ENCODE data around the gene RPLP1.

Gene RPLP1

DNA sequence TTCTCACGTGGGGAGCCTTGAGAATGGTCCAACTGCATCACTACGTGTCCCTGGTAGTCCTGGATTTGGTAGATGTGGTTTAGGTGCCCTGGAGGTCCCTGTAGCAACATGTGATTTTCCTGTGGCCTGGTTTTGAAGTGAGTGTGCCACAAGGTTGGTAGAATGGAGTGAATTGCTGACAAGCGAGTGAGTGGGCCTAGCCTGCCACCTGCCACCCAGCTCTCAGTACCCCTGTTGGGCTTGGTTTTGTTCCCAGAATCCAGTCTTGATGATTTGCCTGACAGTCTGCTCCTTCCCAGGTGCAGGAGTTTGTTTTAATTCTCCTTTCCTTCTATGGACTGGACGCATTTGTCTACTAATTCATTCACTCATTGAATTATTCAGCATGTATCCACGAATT is 19.4 kb downstream of the RPLP1 start:
- Histone ChIP-seq H3K27ac (no peak overlapping the region), H3K9me3 (ENCODE audit: low read depth, low read length) (no peaks in the 10 kb centered on the region), H3K9ac (ENCODE audit: insufficient read length) (no peak overlapping the region), H3K36me3 (ENCODE audit: insufficient read depth, low read length) (no peaks in the 10 kb centered on the region), H3K4me3 (no peak overlapping the region)
- no peak for DNase-seq (ENCODE audit: low read depth, low spot score)
- TF ChIP-seq POLR2AphosphoS5 (IDR thresholded peaks at IDR 0.05; ENCODE audit: borderline replicate concordance, low read depth, low read length) (no peak), FOXP2 (optimal IDR thresholded peaks at IDR 0.05; ENCODE audit: control extremely low read depth, extremely low read length, insufficient read depth) (no peak), EZH2 (IDR thresholded peaks at IDR 0.05) (no peak)

DNA sequence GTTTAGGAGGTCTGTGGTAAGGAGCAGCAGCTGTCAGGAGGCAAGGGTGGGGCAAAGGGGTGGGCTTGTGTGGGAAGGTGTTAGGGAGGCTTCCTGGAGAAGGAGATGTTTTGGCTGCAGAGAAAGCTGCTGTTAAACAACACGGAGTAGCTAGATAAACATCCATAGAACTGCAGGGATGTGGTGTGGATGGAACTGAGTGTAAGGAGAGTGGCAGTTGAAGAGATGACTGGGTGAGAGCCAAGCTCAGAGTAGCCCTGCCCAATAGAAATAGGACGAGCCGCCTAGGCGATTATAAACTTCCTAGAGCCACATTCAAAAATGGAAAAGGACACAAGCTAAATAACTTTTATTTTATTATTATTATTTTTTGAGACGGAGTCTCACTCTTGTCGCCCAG is 19.9 kb downstream of the RPLP1 start:
- no peak for DNase-seq (ENCODE audit: low read depth, low spot score)
- H3K36me3 ChIP-seq (ENCODE audit: insufficient read depth, low read length) = no peaks in the 10 kb centered on the region
- H3K27ac ChIP-seq = no peak overlapping the region
- H3K9ac ChIP-seq (ENCODE audit: insufficient read length) = no peak overlapping the region
- H3K4me3 ChIP-seq = no peak overlapping the region
- no peaks in the 10 kb centered on the region for H3K9me3 ChIP-seq (ENCODE audit: low read depth, low read length)
- TF ChIP-seq FOXP2 (optimal IDR thresholded peaks at IDR 0.05; ENCODE audit: control extremely low read depth, extremely low read length, insufficient read depth) (no peak), EZH2 (IDR thresholded peaks at IDR 0.05) (no peak), POLR2AphosphoS5 (IDR thresholded peaks at IDR 0.05; ENCODE audit: borderline replicate concordance, low read depth, low read length) (no peak)

DNA sequence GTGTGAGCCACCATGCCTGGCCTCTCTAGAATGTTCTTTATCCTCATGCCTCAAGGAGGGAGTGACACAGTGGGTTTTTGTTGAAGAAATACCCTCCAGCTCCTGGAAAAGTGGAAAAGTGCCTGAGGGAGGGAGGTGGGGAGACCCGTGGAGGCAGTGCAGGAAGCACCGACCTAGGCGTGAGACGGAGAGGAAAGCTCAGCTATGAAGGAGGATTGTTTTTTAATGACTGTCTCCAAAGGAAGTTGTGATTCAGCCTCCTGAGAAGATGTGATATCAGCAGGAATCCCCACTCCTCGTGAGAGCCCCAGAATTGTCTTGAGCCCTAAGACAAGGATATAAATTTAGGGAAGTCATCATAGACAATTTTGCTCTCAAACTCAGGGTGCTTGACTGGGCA is 21.7 kb downstream of the RPLP1 start:
- no peak overlapping the region for H3K4me3 ChIP-seq
- H3K36me3 ChIP-seq (ENCODE audit: insufficient read depth, low read length) = no peaks in the 10 kb centered on the region
- H3K27ac ChIP-seq = no peak overlapping the region
- H3K9me3 ChIP-seq (ENCODE audit: low read depth, low read length) = 0 out of 2 replicates have a peak, but pooled peaks cover under 1% of the 10 kb centered on the region
- no peak overlapping the region for H3K9ac ChIP-seq (ENCODE audit: insufficient read length)
- DNase-seq (ENCODE audit: low read depth, low spot score) = no peak
- TF ChIP-seq POLR2AphosphoS5 (IDR thresholded peaks at IDR 0.05; ENCODE audit: borderline replicate concordance, low read depth, low read length) (no peak), EZH2 (IDR thresholded peaks at IDR 0.05) (no peak), FOXP2 (optimal IDR thresholded peaks at IDR 0.05; ENCODE audit: control extremely low read depth, extremely low read length, insufficient read depth) (no peak)

DNA sequence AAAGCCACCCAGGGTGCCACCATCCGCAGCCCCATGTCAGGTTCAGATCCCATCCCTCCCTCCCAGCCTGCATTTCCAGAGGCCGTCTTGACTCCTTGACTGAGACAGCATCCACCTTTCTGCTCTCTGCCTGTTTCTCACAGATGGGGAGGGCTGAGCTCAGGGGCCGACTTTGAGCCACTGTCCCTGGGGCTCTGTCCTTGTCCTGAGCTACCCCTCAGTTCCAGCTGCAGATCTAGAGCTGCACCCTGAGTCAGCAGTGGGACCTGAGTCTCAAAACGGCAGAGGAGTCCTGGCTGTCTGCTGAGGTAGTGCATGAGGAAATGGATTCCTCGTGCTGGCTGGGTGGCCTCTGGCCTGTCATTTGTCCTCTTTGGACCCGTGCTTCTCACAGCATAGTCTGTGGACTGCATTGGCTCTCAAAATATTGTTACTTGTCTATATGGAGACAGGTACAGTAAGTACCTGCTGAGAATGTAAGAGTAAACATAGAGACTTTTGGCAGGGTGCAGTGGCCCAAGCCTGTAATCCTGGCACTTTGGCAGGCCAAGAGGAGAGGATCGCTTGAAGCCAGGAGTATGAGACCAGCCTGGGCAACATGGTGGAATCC is 22.3 kb downstream of the RPLP1 start:
- TF ChIP-seq FOXP2 (optimal IDR thresholded peaks at IDR 0.05; ENCODE audit: control extremely low read depth, extremely low read length, insufficient read depth) = no peak
- TF ChIP-seq POLR2AphosphoS5 (IDR thresholded peaks at IDR 0.05; ENCODE audit: borderline replicate concordance, low read depth, low read length) = no peak
- no peak for TF ChIP-seq EZH2 (IDR thresholded peaks at IDR 0.05)
- DNase-seq (ENCODE audit: low read depth, low spot score) = no peak
- H3K4me3 ChIP-seq = no peak overlapping the region
- no peak overlapping the region for H3K27ac ChIP-seq
- H3K36me3 ChIP-seq (ENCODE audit: insufficient read depth, low read length) = no peaks in the 10 kb centered on the region
- H3K9me3 ChIP-seq (ENCODE audit: low read depth, low read length) = peaks cover 5% of the 10 kb centered on the region; the same call in 1 of the 2 replicates
- H3K9ac ChIP-seq (ENCODE audit: insufficient read length) = no peak overlapping the region

DNA sequence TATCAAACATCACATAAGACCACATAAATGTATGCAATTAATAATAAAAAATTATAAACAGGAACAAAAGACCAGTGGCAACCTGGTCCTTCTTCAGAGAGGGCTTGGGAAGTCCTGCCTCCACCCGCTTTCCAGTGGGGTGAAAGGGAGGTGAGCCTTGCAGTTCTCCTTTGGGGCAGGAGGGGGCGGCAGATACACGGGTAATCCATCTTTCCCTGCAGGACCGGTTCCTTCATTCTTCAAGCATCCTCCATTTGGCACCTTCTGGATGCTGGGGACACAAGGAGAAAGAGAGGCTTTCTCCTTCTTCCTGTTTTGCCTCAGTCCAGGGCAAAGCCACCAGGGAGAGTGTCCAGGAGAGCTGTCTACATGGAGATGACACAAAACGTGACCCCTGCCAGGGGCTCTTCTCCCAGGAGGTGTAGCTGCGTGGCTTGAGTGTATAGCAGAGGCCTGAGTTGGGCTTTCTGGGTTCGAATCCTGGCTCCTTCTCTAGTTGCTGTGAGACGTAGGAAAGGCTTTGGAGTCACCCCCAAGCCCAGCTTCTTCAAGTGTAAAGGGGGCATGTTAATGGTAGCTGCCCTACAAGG is 23.2 kb downstream of the RPLP1 start:
- Histone ChIP-seq H3K27ac (no peak overlapping the region), H3K9ac (ENCODE audit: insufficient read length) (no peak overlapping the region), H3K9me3 (ENCODE audit: low read depth, low read length) (peaks cover 5% of the 10 kb centered on the region; the same call in 1 of the 2 replicates), H3K36me3 (ENCODE audit: insufficient read depth, low read length) (no peaks in the 10 kb centered on the region), H3K4me3 (no peak overlapping the region)
- no peak for TF ChIP-seq EZH2 (IDR thresholded peaks at IDR 0.05)
- no peak for TF ChIP-seq FOXP2 (optimal IDR thresholded peaks at IDR 0.05; ENCODE audit: control extremely low read depth, extremely low read length, insufficient read depth)
- no peak for TF ChIP-seq POLR2AphosphoS5 (IDR thresholded peaks at IDR 0.05; ENCODE audit: borderline replicate concordance, low read depth, low read length)
- no peak for DNase-seq (ENCODE audit: low read depth, low spot score)

DNA sequence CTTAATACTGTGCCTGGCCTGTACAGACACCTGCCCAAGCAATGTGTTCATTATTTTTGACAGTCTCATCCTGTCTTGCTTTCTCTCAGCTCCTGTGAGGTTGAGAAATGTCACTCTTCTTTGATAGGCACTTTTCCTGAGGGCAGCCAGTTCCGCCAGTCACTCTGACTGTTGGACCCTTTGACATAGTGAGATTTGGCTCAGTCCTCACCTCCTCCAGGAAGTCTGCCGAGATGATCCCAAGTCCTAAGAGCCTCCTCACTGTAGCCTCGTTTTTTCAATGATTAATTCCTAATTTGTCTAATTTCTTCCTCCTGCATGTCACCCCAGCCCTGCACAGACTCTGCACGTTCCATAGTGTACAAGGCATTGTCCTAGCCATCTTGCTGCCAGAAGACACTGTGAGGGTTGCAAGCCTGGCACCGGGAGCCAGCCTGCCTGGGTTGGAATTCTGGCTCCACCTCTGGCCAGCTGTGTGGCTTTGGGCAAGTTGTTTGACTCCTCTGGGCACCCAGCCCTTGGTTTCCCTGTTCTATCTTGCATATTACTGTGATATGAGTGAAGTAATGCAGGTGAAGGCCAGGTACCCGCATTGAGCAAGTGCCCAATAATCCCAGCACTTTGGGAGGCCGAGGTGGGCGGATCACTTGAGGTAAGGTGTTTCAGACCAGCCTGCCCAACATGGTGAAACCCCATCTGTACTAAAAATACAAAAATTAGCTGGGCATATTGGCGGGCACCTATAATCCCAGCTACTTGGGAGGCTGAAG is 24.3 kb downstream of the RPLP1 start:
- Histone ChIP-seq H3K9ac (ENCODE audit: insufficient read length) (no peak overlapping the region), H3K4me3 (no peak overlapping the region), H3K9me3 (ENCODE audit: low read depth, low read length) (peaks cover 5% of the 10 kb centered on the region; the same call in 1 of the 2 replicates), H3K36me3 (ENCODE audit: insufficient read depth, low read length) (no peaks in the 10 kb centered on the region), H3K27ac (no peak overlapping the region)
- no peak for DNase-seq (ENCODE audit: low read depth, low spot score)
- TF ChIP-seq EZH2 (IDR thresholded peaks at IDR 0.05) (no peak), POLR2AphosphoS5 (IDR thresholded peaks at IDR 0.05; ENCODE audit: borderline replicate concordance, low read depth, low read length) (no peak), FOXP2 (optimal IDR thresholded peaks at IDR 0.05; ENCODE audit: control extremely low read depth, extremely low read length, insufficient read depth) (no peak)

DNA sequence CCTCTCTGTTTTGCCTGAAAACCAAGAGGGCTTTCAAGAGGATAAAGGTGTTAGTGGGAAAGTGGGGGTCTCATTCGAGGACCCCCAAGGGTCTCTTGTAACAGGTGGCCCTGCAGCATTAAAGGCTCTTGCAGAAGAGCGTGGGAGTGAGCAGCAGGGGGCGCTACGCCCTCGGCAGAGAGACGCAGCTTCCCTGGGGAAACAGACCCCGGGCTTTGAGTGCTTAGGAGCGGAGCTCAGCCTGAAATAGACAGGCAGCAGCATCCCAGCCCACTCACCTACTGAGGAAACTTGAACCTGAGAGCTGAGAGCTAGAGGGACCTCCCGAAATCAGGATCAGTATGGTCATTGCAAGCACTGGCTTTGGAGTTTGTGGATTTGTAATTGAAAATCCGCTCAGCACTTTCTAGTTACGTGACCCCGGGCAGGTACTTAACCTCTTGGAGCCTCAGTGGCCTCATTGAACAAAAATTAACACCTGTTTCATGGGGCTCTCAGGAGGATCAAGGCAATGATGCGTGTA is 25.7 kb downstream of the RPLP1 start:
- Histone ChIP-seq H3K9ac (ENCODE audit: insufficient read length) (no peak overlapping the region), H3K36me3 (ENCODE audit: insufficient read depth, low read length) (no peaks in the 10 kb centered on the region), H3K27ac (no peak overlapping the region), H3K4me3 (no peak overlapping the region), H3K9me3 (ENCODE audit: low read depth, low read length) (peaks cover 5% of the 10 kb centered on the region; the same call in 1 of the 2 replicates)
- TF ChIP-seq FOXP2 (optimal IDR thresholded peaks at IDR 0.05; ENCODE audit: control extremely low read depth, extremely low read length, insufficient read depth) (no peak), EZH2 (IDR thresholded peaks at IDR 0.05) (no peak), POLR2AphosphoS5 (IDR thresholded peaks at IDR 0.05; ENCODE audit: borderline replicate concordance, low read depth, low read length) (no peak)
- DNase-seq (ENCODE audit: low read depth, low spot score) = peak; percentile 57

DNA sequence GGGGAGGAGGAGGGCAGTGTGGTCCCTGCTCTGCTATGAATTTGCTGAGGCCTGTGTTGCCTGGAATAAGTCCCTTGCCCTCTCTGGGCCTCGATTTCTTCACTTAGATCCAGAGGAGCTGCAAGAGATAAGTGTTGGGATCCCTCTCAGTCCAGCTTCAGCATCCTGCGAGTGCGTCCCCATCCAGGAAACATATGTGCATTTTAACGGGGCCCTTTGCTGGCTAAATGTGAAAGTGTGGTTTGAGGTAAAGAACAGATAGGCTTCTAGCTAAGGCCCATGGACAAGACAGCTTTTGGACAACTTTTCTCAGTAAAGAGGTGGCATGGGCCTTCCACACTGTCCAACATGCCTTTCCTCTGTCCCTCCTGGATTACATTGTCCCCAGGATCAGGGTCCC is 26.5 kb downstream of the RPLP1 start:
- Histone ChIP-seq H3K36me3 (ENCODE audit: insufficient read depth, low read length) (no peaks in the 10 kb centered on the region), H3K4me3 (no peak overlapping the region), H3K9me3 (ENCODE audit: low read depth, low read length) (peaks cover 5% of the 10 kb centered on the region; the same call in 1 of the 2 replicates), H3K9ac (ENCODE audit: insufficient read length) (no peak overlapping the region), H3K27ac (no peak overlapping the region)
- no peak for TF ChIP-seq FOXP2 (optimal IDR thresholded peaks at IDR 0.05; ENCODE audit: control extremely low read depth, extremely low read length, insufficient read depth)
- TF ChIP-seq EZH2 (IDR thresholded peaks at IDR 0.05) = no peak
- no peak for TF ChIP-seq POLR2AphosphoS5 (IDR thresholded peaks at IDR 0.05; ENCODE audit: borderline replicate concordance, low read depth, low read length)
- DNase-seq (ENCODE audit: low read depth, low spot score) = no peak

Measured in SK-N-MC (cell line).